RPMI8226 (cell line): ENCODE results near the gene ILKAP.

ENCODE experiments used
- DNase-seq: peaks from one replicate; pipeline ENCODE4 v3.0.0-alpha.2; 2015

ILKAP gene

GRCh38 chr2:238149841-238150572 is 53.5 kb downstream of the ILKAP start:
- DNase-seq = no peak

DNA sequence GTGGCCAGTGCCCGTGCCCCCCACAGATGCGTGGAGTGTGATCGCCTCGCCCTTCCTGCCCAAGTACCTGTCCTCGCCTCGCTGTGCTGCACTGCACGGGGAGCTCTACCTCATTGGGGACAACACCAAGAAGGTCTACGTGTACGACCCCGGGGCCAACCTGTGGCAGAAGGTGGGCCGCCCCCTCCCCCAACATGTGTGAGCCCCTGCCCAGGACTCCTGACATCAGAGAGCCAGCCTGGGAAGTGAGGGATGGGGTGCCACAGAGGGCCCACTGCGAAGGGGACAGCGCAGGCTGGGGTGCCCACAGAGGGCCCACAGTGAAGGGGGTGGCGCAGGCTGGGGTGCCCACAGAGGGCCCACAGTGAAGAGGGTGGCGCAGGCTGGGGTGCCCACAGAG is 54.5 kb downstream of the ILKAP start:
- no peak for DNase-seq

DNA sequence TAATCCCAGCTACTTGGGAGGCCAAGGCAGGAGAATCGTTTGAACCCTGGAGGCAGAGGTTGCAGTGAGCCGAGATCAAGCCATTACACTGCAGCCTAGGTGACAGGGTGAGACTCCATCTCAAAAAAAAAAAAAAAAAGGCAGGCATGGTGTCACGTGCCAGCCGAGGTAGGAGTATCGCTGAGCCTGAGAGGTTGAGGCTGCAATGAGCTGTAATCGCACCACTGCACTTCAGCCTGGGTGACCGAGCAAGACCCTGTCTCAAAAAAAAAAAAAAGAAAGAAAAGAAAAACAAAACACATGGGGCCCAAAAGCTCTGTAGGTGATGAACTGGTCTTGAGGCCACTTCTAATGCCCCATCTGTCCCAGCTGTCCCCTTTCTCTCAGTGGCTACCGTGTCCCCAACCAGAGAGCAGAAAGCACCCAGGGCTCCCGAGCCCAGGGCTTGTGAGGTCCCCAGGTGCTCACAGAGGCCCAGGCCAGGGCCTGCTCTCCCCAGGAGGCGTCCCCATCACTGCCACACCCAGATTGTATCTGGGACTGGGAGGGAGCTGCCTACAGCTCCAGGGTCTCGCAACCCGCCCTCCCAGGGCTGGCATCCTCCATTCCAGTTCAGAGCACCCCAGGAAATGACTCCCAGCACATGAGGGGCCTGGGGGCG is 56.5 kb downstream of the ILKAP start:
- no peak for DNase-seq

DNA sequence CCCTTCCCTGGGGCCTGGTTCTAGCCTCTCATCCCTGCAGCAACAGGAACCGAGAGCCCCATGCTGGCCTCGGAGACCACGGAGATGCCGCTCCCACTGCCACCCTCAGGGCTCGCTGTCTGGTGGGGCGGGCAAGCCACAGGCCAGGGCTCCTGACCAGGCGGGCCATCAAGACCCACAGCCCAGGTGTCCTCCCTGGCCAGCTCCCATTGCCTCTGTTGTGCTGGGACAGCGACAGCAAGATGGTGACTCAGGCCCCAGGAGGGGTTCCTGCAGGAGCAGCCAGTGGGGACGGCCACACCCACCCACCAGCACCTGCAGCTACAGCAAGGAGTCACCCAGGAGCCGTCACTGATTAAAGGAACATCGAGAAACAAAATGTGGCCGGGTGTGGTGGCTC is 57.6 kb downstream of the ILKAP start:
- DNase-seq = no peak

DNA sequence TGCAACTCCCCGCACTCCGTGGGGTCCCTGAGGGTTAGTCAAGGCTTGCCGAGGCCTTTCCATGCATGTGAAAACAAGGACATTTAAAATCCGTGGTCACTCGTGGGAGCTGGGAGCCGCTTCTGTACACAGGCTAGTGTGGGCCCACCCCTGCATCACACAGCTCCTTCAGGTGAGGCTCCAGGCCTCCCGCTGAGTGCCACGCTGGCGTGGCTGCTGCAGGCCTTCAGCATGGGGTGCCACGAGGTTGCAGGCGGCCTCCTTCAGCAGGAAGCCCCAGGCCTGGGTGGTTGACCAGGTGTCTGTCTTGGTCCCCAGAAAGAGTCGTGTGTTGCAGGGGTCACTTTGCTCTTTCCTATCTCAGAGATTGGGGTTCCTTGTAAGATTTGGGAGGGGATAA is 58.4 kb downstream of the ILKAP start:
- DNase-seq = no peak

DNA sequence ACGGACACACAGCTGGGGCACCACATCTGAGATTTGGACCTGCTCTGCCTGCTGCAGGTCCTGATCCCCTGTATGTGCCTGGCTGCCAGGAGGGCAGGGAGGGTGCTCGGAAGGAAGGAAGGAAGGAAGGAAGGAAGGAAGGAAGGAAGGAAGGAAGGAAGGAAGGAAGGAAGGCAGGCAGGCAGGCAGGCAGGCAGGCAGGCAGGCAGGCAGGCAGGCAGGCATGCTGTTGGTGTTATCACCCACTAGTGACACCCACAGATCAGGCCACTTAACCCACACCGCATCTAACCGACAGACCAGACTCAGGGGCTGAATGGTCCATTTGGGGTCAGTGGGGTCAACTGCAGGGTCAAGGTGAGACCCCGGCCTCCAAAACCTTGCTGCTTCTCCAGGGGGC is 59.2 kb downstream of the ILKAP start:
- no peak for DNase-seq

- DNase-seq = peak; percentile 44
These were observed 60.1 kb downstream of the ILKAP start for GRCh38 chr2:238143239-238143951.

DNA sequence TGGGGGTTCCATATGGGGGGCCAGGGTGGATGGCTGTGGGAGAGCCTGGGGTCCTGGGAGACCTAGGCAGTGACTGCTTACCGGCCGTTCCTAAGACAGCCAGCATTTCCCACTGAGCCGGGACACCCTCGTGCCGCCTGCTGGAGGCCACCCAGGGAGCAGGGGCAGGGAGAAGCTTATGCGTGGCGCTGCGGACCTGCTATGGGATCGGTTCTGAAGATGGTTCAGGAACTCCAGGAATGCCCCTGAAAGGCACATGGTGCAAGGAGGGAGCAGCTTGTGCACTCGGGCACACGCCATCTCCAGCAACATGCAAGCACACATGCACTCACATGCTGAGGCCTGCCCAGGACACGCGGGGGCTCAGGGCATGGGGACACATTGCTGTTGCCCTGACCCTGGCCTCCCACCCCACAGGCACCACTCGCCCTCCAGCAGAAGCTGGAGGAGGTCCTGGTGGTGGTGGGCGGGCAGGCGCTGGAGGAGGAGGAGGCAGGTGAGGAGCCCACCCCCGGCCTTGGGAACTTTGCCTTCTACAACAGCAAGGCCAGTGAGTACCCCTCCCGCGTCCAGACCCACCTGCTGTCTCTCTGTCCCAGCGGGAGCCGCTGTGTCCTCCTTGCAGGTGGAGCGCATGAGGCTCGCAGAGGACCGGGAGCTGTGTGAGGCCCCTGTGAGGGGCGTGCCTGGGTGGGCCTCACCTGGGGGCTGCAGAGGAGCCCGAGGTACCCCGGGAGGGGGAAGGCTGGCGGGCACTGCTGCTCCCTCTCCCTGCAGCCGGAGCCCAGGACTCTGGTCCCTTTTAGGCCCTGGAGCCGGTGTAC is 60.9 kb downstream of the ILKAP start:
- no peak for DNase-seq

- peak; percentile 83 for DNase-seq
These were observed 61.8 kb downstream of the ILKAP start for GRCh38 chr2:238141541-238142318.

DNA sequence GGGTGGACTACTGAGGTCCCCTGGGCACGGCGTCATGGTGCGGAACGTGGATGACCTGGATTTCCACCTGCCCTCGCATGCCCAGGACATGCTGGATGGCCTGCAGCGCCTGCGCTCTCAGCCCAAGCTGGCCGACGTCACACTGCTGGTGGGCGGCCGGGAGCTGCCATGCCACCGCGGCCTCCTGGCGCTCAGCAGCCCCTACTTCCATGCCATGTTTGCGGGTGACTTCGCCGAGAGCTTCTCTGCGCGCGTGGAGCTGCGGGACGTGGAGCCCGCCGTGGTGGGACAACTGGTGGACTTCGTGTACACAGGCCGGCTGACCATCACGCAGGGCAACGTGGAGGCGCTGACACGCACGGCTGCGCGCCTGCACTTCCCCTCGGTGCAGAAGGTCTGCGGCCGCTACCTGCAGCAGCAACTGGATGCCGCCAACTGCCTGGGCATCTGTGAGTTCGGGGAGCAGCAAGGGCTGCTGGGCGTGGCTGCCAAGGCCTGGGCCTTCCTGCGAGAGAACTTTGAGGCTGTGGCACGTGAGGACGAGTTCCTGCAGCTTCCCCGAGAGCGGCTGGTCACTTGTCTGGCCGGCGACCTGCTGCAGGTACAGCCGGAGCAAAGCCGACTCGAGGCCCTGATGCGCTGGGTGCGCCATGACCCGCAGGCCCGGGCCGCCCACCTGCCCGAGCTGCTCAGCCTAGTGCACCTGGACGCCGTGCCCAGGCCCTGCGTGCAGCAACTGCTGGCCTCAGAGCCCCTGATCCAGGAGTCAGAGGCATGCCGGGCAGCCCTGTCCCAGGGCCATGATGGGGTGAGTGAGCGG is 62.6 kb downstream of the ILKAP start:
- no peak for DNase-seq

GRCh38 chr2:238140040-238140439 is 63.5 kb downstream of the ILKAP start:
- no peak for DNase-seq

- no peak for DNase-seq
These were observed 64.1 kb downstream of the ILKAP start for GRCh38 chr2:238139196-238140039.

DNA sequence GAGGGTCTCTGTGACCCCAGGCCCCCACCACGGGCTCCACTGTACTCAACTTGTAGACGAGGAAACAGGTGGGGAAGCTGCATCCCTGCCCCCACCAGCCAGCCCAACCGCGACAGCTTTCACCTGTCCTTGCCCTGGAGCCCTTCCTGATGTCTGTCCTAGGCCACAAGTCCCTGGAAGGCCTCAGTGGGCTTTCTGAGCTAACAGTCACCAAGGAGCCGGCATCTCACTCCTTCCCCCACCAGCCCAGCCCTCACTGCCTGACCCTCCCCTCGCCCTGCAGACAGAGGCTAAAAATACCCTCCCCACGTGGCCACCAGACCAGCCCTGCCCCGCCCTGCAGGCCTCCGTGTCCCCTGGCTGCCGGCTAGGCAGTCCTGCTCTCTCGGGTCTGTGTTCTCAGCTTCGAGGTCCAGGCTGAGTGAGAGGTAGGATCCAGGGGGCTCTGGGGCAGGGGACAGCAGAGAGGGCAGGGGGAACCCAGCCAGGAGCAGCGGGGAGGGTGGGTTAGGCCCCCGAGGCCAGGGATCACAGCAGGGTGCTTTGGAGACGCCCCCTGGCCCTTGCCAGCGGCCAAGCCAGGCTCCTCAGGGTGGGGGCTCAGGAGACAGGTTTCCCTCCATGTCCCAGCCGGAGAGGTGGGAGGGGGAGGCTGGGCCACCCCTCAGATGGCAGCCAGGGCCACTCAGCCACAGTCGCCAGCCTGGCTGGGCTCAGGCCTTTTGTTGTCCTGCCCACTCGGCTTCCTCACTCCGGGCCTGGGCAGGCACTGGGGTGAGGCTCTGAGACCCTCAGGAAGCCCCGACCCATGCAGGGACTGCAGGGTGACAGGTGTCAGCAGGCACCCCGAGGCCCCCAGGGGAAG is 64.9 kb downstream of the ILKAP start, which contains the start of gene KLHL30:
Gene KLHL30, plus strand, starts transcription at position 338 of the 865 bp plus-strand sequence. CDS start 2,087 bp downstream, outside the sequence.
- peak; percentile 28 for DNase-seq

DNA sequence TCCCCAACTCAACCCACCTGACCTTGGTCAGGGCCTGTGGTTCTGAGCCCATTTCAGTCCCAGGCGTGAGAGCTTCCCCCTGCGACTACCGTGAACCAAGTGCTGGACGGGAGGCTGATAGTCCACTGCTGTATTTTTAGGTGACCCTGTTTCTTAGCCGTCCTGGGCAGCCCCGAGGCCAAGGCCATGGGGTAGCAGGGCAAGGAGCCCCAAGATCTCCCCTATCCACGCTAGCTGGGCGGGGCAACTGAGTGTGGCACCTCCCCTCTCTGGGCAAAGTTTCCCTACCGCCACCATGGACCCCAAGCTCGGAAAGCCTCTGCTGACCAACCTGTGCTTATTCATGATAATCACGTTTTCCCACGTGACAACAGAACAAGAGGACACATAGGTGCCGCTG is 65.6 kb downstream of the ILKAP start:
- no peak for DNase-seq

DNA sequence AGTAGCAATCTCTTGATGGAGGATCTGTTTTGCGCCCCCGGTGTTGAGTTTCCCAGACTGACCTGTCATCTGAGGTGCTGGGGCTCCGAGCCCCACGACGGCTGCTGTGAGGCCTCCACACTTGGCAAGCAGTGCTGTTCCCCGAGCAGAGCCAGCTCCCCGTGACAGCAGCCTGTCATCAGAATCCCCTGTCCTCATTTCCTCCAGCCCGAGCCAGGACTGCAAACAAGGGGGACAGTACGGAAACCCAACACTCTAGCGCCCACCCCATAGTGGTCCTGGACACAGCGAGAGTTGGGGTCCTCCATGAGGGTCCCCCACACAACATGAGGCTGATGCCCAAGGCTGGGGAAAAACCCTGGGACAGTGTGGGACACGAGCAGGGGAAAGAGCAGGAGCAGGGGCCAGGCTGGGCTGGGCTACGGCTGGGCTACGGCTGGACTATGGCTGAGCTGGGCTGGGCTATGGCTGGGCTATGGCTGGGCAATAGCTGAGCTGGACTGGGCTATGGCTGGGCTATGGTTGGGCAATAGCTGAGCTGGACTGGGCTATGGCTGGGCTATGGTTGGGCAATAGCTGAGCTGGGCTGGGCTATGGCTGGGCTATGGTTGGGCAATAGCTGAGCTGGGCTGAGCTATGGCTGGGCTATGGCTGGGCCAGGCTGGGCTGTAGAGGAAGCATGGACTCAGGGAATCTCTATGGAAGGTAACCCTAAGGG is 66.5 kb downstream of the ILKAP start:
- no peak for DNase-seq

- DNase-seq = no peak
These were observed 67.8 kb downstream of the ILKAP start for GRCh38 chr2:238135601-238136150.

DNA sequence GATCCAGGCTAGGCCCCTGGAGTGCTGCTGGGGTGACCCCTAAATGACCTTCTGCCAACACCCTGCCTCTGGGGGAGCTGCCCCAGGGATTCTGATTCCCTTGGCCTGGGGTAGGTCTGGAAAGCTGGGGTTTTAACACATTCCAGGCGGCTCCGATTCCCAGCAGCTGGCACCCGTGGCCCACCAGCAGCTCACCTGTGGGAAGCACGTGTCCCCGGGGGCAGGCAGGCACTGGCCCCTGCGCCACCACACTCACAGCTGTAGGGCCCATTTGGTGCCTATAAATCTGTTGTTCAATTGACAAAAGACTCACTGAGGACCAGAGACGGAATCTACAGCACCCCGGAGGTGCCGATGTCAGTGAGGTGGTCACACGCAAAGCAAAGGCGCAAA is 69.1 kb downstream of the ILKAP start:
- DNase-seq = no peak
